ENCODE results near the gene OR56A3. TPM values are rescaled to one million over a fixed set of nuclear protein-coding genes. Genes with fewer than 3 reads are reported as not detected.

Gene OR56A3
- total RNA-seq, 1 donor from 2014 or later = not detected

GRCh38 chr11:5992150-5992549 lies 50.1 kb downstream of the OR56A3 start:
- Mint-ChIP-seq H3K27ac (ENCODE audit: unreplicated experiment) (no peak overlapping the region), H3K9me3 (ENCODE audit: unreplicated experiment) (no peaks in the 10 kb centered on the region), H3K4me3 (ENCODE audit: unreplicated experiment) (no peak overlapping the region), H3K36me3 (ENCODE audit: unreplicated experiment) (no peaks in the 10 kb centered on the region), H3K27me3 (ENCODE audit: unreplicated experiment) (peaks cover 3% of the 10 kb centered on the region), H3K4me1 (ENCODE audit: unreplicated experiment) (no peaks in the 10 kb centered on the region)
- no peak for TF ChIP-seq CTCF (IDR thresholded peaks at IDR 0.05)
- no peak for DNase-seq (ENCODE audit: extremely low spot score, unreplicated experiment)

GRCh38 chr11:5992604-5993251 lies 50.7 kb downstream of the OR56A3 start:
- peaks cover 3% of the 10 kb centered on the region for H3K27me3 Mint-ChIP-seq (ENCODE audit: unreplicated experiment)

GRCh38 chr11:5994791-5995190 lies 52.7 kb downstream of the OR56A3 start:
- TF ChIP-seq CTCF (IDR thresholded peaks at IDR 0.05) = no peak
- DNase-seq (ENCODE audit: extremely low spot score, unreplicated experiment) = no peak
- Mint-ChIP-seq H3K27me3 (ENCODE audit: unreplicated experiment) (no peaks in the 10 kb centered on the region), H3K4me1 (ENCODE audit: unreplicated experiment) (no peaks in the 10 kb centered on the region), H3K9me3 (ENCODE audit: unreplicated experiment) (no peaks in the 10 kb centered on the region), H3K4me3 (ENCODE audit: unreplicated experiment) (no peak overlapping the region), H3K36me3 (ENCODE audit: unreplicated experiment) (no peaks in the 10 kb centered on the region), H3K27ac (ENCODE audit: unreplicated experiment) (no peak overlapping the region)

More at GRCh38 chr11:5992604-5993251, 50.7 kb downstream of the OR56A3 start:
- no peaks in the 10 kb centered on the region for H3K36me3 Mint-ChIP-seq (ENCODE audit: unreplicated experiment)
- H3K9me3 Mint-ChIP-seq (ENCODE audit: unreplicated experiment) = no peaks in the 10 kb centered on the region
- no peaks in the 10 kb centered on the region for H3K4me1 Mint-ChIP-seq (ENCODE audit: unreplicated experiment)
- DNase-seq (ENCODE audit: extremely low spot score, unreplicated experiment) = no peak
- H3K27ac Mint-ChIP-seq (ENCODE audit: unreplicated experiment) = no peak overlapping the region
- TF ChIP-seq CTCF (IDR thresholded peaks at IDR 0.05) = peak; percentile 52
- no peak overlapping the region for H3K4me3 Mint-ChIP-seq (ENCODE audit: unreplicated experiment)

Other genes with a start within 250 kb of the OR56A3 start
- gene OR56B1, start 205.8 kb upstream of the OR56A3 start, total RNA-seq = not detected in 2 replicates
- gene OR52N4, start 188.0 kb upstream of the OR56A3 start, total RNA-seq = not detected in 2 replicates
- not detected in 2 replicates for gene OR52N5, start 158.9 kb upstream of the OR56A3 start, total RNA-seq
- not detected in 2 replicates for gene OR52N1, start 151.0 kb upstream of the OR56A3 start, total RNA-seq
- not detected in 2 replicates for gene OR52N2, start 133.3 kb upstream of the OR56A3 start, total RNA-seq
- gene OR52E6, start 100.4 kb upstream of the OR56A3 start, total RNA-seq = not detected in 2 replicates
- gene OR52E8, start 84.6 kb upstream of the OR56A3 start, total RNA-seq = not detected in 2 replicates
- not detected in 2 replicates for gene OR52E4, start 61.6 kb upstream of the OR56A3 start, total RNA-seq
- gene OR52E5, start 49.0 kb upstream of the OR56A3 start, total RNA-seq = not detected in 2 replicates
- gene OR56A5, start 26.2 kb downstream of the OR56A3 start, total RNA-seq = not detected in 2 replicates
- not detected in 2 replicates for gene OR52L1, start 44.7 kb downstream of the OR56A3 start, total RNA-seq
- gene OR56A4, start 64.7 kb downstream of the OR56A3 start, total RNA-seq = 0.08 and 0.10 TPM in 2 replicates
- gene OR56A1, start 88.5 kb downstream of the OR56A3 start, total RNA-seq = not detected in 2 replicates
- gene OR56B4, start 165.4 kb downstream of the OR56A3 start, total RNA-seq = not detected in 2 replicates
- gene OR52B2, start 228.1 kb downstream of the OR56A3 start, total RNA-seq = not detected in 2 replicates